Measurements from ENCODE around the gene DNAH7.

Gene DNAH7

GRCh38 chr2:196076778-196077568 is 8.3 kb upstream of the DNAH7 start:
- in situ Hi-C loops (cut with HindIII; ENCODE audit: low pct_ligation_motif_present, low sequenced_read_pairs), result loop anchor here (25.0 kb wide), 1 partner anchor 210 kb away; no protein-coding TSS in a partner anchor
- Histone ChIP-seq H3K36me3 (replicated peaks) (no peaks in the 10 kb centered on the region), H3K4me3 (ENCODE audit: low read depth, low read length) (no peak overlapping the region), H3K27ac (no peak overlapping the region), H3K27me3 (replicated peaks) (no peaks in the 10 kb centered on the region)
- TF ChIP-seq CTCF (IDR thresholded peaks at IDR 0.05; ENCODE audit: low read depth, low read length, missing control alignments), result no peak
- no peak for DNase-seq

- TF ChIP-seq CTCF (IDR thresholded peaks at IDR 0.05; ENCODE audit: low read depth, low read length, missing control alignments), result no peak
- Histone ChIP-seq H3K27ac (no peak overlapping the region), H3K4me3 (ENCODE audit: low read depth, low read length) (no peak overlapping the region), H3K36me3 (replicated peaks) (no peaks in the 10 kb centered on the region), H3K27me3 (replicated peaks) (no peaks in the 10 kb centered on the region)
- in situ Hi-C loops (cut with HindIII; ENCODE audit: low pct_ligation_motif_present, low sequenced_read_pairs), result loop anchor here (25.0 kb wide), 1 partner anchor 212 kb away; no protein-coding TSS in a partner anchor
- no peak for DNase-seq
Measured at GRCh38 chr2:196075196-196075595, 6.6 kb upstream of the DNAH7 start.

- no peak overlapping the region for H3K27ac ChIP-seq
- no peaks in the 10 kb centered on the region for H3K36me3 ChIP-seq (replicated peaks)
- H3K4me3 ChIP-seq (ENCODE audit: low read depth, low read length), result no peak overlapping the region
- no peak for DNase-seq
- TF ChIP-seq CTCF (IDR thresholded peaks at IDR 0.05; ENCODE audit: low read depth, low read length, missing control alignments), result no peak
- H3K27me3 ChIP-seq (replicated peaks), result no peaks in the 10 kb centered on the region
- in situ Hi-C loops (cut with HindIII; ENCODE audit: low pct_ligation_motif_present, low sequenced_read_pairs), result loop anchor here (25.0 kb wide), 1 partner anchor 213 kb away; no protein-coding TSS in a partner anchor
Measured at GRCh38 chr2:196074631-196075030, 6.0 kb upstream of the DNAH7 start.

GRCh38 chr2:196073521-196073920 is 4.9 kb upstream of the DNAH7 start:
- Histone ChIP-seq H3K27ac (no peak overlapping the region), H3K4me3 (ENCODE audit: low read depth, low read length) (no peak overlapping the region), H3K36me3 (replicated peaks) (no peaks in the 10 kb centered on the region), H3K27me3 (replicated peaks) (no peaks in the 10 kb centered on the region)
- in situ Hi-C loops (cut with HindIII; ENCODE audit: low pct_ligation_motif_present, low sequenced_read_pairs), result no loop called here
- TF ChIP-seq CTCF (IDR thresholded peaks at IDR 0.05; ENCODE audit: low read depth, low read length, missing control alignments), result no peak
- DNase-seq, result no peak

GRCh38 chr2:196067088-196067382 is 1.6 kb downstream of the DNAH7 start:
- H3K27ac ChIP-seq, result no peak overlapping the region
- no peaks in the 10 kb centered on the region for H3K36me3 ChIP-seq (replicated peaks)
- no peaks in the 10 kb centered on the region for H3K27me3 ChIP-seq (replicated peaks)
- H3K4me3 ChIP-seq (ENCODE audit: low read depth, low read length), result no peak overlapping the region
- no peak for TF ChIP-seq CTCF (IDR thresholded peaks at IDR 0.05; ENCODE audit: low read depth, low read length, missing control alignments)
- DNase-seq, result no peak
- in situ Hi-C loops (cut with HindIII; ENCODE audit: low pct_ligation_motif_present, low sequenced_read_pairs), result no loop called here

Data from brain microvascular endothelial cell (primary cell).